ENCODE results near the gene AMDHD1.

DNA sequence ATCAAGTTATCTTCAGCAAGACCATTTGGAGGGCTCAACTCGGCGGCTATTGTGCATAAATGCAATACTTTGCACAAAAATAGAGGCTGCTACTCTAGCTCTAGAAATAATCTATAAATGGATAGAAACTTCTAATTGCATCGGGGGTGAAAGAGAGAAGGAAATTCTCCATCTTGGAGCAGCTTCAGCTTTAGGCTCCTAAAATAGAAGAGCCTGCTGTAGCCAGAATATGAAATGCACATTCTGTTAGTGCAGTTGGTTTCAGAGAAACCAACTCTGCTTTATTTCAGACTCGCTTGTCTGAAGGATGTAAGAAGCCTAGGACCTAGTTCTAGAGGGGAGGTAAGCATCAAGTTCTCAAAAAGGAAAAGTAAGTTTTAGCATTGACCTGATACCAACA lies 46.3 kb upstream of the AMDHD1 start:
- TF ChIP-seq, protein P1, sequence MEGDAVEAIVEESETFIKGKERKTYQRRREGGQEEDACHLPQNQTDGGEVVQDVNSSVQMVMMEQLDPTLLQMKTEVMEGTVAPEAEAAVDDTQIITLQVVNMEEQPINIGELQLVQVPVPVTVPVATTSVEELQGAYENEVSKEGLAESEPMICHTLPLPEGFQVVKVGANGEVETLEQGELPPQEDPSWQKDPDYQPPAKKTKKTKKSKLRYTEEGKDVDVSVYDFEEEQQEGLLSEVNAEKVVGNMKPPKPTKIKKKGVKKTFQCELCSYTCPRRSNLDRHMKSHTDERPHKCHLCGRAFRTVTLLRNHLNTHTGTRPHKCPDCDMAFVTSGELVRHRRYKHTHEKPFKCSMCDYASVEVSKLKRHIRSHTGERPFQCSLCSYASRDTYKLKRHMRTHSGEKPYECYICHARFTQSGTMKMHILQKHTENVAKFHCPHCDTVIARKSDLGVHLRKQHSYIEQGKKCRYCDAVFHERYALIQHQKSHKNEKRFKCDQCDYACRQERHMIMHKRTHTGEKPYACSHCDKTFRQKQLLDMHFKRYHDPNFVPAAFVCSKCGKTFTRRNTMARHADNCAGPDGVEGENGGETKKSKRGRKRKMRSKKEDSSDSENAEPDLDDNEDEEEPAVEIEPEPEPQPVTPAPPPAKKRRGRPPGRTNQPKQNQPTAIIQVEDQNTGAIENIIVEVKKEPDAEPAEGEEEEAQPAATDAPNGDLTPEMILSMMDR (IDR thresholded peaks at IDR 0.05), result no peak
- no peak for TF ChIP-seq EP300 (IDR thresholded peaks at IDR 0.05; ENCODE audit: low read depth)

Data from transverse colon (tissue), 3 donors.